Activated T-helper 1 cell treated with anti-CD3 and anti-CD28 coated beads, Interleukin-2, amount 50 U/mL, for 16 hours (primary cell): ENCODE data around the gene PSORS1C2.
A peak's percentile ranks its signal among the peaks of the same experiment; 100 is the strongest.
"Not testable (repeated sequence)": the region's sequence is repeated elsewhere in the genome, so short reads cannot be mapped to it uniquely, and the experiment has no call there.

Experiments used
- DNase-seq, 2 donors: peaks; one replicate each; pipeline ENCODE4 v3.0.0-alpha.2; 2020; ENCODE audit warnings: low read depth in 1 of 2, low spot score in 1 of 2

PSORS1C2 gene

GRCh38 chr6:31138982-31139381, at the start of gene PSORS1C2:
Gene PSORS1C2, minus strand, starts transcription at chr6:31139066. Its CDS starts 40 bp downstream, at chr6:31139026.
- no peak for DNase-seq

- no peak for DNase-seq
Observed at GRCh38 chr6:31187780-31188194, 48.9 kb upstream of the PSORS1C2 start.

- DNase-seq: no peak
Observed at GRCh38 chr6:31186052-31186734, 47.3 kb upstream of the PSORS1C2 start.

GRCh38 chr6:31185695-31186051, 46.8 kb upstream of the PSORS1C2 start:
- DNase-seq: not testable (repeated sequence)

DNA sequence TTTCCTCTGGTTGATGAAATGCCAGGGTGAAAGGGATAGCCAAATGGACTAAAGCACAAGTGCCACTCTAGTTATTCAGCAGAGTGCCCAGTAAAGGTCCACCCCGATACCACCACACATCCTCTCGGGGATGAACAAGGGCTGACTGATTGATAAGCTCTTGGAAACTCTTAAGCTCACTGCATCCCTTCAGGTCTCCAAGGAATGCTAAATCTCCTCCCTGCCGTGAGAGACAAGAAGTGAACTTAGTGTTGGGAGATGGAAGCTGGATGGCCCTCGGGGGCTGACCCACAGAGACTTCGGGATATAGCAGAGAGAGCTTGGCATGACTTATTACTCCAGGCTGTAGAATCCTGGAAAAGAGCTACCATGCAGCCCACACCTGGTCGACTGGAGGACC, 45.0 kb upstream of the PSORS1C2 start:
- DNase-seq: not testable (repeated sequence)

- DNase-seq: not testable (repeated sequence)
Observed at GRCh38 chr6:31183287-31183686, 44.4 kb upstream of the PSORS1C2 start.

- DNase-seq: peak; percentile 21 to 33
Observed at GRCh38 chr6:31180500-31180899, 41.6 kb upstream of the PSORS1C2 start.

DNA sequence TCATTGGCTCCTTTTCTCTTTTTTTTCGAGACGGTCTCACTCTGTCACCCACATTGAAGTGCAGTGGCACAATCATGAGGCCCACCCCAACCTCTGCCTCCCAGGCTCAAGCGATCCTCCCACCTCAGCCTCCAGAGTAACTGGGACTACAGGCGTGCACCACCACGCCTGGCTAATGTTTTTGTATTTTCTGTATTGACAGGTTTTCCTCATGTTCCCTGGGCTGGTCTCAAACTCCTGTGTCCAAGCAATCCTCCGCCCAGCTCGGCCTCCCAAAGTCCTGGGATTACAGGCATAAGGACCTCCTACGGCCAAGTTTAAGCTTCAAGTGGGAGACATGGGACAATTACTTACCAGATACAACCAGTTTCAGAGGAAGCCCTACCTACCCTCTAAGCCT, 41.0 kb upstream of the PSORS1C2 start:
- no peak for DNase-seq

DNA sequence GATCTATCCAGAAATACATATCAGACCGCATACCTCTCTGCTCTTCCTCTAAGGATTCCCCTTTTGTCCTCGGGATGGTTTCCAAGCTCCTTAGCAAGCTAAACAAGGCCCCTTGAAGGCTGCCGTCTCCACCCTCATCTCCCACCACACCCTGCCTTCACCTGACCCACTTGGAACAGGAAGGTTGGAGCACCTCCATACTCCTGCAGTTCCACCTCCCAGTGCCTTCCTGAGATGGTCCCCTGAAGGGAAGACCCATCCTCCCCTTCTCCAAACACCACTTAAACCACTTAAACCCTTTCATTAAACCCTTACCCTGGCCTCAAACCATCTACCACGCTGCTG, 40.1 kb upstream of the PSORS1C2 start:
- no peak for DNase-seq

DNA sequence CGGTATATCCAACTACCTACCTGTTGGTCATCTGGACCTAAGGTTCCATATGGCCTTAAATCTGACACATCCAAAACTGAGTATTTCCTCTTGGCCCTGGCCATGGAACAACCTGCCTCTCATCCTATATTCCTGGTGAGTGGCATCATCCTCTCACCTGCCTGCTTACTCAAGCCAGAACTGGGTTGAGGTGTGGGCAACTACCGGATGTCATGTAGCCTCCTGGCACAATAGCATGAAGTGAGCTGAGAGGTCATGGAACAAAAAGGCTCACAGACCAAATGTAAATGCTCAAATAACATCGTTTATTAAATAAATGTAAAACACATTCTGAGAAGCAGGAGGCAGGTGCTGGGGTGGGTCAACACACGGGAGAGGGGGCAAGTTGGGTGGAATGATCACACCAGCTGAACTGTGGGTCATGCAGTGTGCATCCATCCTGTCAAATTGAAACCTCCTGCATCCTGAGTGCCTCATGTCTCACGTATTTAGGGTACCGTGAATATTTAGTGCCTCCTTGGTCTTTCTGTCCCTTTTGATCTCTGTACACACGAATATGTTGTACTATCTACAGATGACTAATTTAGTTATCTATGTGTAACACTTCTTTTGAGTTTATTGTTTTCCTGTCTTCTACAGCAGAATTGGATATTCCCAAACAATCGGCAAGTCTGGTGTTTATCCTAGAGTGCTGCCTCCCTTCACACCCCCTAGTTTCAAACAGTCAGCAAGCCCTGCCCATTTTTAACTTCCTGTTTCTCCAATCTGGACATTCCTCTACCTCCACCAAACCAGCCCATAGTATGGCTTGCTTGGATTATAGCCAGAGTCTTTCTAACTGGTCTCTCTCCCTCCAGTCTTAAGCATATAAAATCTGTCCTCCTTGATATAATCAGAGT, 39.5 kb upstream of the PSORS1C2 start:
- DNase-seq: no peak

- no peak for DNase-seq
Observed at GRCh38 chr6:31175971-31176370, 37.1 kb upstream of the PSORS1C2 start.

- DNase-seq: no peak
Observed at GRCh38 chr6:31174378-31174777, 35.5 kb upstream of the PSORS1C2 start.

- no peak for DNase-seq
Observed at GRCh38 chr6:31173406-31173805, 34.5 kb upstream of the PSORS1C2 start.

DNA sequence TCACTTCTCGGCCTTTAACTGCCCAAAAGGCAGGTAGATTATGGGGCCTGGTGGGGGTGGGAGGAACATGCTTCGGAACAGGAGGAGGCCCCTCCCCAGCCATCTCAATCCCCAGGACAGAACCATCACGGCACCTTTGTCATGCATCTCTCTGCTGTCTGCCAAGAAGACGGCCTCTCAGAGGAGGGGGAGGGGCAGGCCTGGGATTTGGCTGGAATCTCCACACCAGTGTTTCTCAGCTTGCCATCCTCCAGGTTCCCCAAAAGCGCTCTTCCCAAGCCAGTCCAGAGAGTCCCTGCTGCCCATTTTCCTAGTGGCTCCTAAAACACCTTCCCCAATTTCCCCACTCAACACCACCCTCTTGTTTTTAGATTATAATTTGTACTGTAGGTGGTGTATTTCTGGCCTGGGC, 34.1 kb upstream of the PSORS1C2 start:
- no peak for DNase-seq

GRCh38 chr6:31171931-31172905, 33.4 kb upstream of the PSORS1C2 start:
- DNase-seq: no peak

DNA sequence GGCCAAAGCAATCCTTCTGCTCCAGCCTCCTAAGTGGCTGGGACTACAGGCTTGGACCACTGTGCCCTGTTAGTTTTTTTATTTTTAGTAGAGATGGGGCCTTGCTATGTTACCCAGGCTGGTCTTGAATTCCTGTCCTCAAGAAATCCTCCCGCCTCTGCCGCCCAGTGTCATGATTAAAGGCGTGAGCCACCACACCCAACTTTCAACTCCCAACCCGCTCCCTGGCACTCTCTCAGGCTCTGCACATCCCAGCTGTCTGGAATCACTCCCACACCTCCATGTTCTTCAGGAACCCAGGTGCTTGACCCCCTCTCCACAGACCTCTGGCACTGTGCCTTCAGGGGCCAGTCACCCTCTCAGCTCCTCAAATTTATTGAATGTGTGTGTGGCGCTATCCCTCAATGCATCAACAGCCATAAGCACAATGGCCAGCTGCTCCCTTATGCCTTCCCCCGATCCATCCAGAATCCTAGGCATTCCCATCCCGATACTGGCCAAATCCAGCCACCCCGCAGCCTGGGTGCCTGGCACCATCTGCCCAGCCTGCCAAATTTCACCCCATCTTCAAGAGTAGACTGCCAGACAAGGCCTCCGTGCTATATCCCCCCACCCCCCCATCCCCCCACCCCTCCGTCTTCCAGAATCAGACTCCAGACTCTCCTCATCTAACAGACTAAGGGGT, 32.3 kb upstream of the PSORS1C2 start:
- no peak for DNase-seq

DNA sequence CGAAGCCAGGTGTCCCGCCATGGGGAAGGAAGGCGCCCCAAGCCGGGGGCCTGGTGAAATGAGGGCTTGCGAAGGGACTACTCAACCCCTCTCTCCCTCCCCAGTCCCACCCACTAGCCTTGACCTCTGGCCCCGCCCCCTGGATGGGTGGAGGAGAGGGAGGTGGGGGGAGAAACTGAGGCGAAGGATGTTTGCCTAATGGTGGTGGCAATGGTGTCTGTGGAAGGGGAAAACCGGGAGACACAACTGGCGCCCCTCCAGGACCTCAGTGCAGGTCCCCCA, 31.7 kb upstream of the PSORS1C2 start, which contains the start of gene POU5F1:
Gene POU5F1, minus strand, starts transcription at position 83 of the 282 bp plus-strand sequence. Its CDS starts 62 bp downstream, at position 21.
- DNase-seq: no peak

DNA sequence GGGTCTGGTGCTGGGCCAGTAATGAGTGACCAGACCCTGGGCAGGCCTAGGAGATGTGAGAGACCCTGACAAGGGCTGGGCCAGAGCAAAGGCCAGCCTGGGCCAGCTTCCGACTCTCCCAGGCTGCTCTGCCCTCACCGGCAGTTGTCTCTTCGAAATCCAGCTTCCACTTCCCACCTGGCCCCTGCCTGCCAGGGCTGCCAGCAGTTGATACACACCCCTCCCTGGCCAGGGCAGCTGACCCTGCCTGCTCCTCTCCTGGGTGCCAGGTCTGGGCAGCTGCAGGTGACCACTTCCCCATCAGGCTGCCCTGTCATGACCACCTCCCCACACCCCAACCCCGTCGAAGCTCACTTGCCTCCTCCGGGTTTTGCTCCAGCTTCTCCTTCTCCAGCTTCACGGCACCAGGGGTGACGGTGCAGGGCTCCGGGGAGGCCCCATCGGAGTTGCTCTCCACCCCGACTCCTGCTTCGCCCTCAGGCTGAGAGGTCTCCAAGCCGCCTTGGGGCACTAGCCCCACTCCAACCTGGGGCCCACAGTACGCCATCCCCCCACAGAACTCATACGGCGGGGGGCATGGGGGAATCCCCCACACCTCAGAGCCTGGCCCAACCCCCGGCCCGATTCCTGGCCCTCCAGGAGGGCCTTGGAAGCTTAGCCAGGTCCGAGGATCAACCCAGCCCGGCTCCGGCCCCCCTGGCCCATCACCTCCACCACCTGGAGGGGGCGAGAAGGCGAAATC, 31.2 kb upstream of the PSORS1C2 start:
- DNase-seq: not testable (repeated sequence)

DNA sequence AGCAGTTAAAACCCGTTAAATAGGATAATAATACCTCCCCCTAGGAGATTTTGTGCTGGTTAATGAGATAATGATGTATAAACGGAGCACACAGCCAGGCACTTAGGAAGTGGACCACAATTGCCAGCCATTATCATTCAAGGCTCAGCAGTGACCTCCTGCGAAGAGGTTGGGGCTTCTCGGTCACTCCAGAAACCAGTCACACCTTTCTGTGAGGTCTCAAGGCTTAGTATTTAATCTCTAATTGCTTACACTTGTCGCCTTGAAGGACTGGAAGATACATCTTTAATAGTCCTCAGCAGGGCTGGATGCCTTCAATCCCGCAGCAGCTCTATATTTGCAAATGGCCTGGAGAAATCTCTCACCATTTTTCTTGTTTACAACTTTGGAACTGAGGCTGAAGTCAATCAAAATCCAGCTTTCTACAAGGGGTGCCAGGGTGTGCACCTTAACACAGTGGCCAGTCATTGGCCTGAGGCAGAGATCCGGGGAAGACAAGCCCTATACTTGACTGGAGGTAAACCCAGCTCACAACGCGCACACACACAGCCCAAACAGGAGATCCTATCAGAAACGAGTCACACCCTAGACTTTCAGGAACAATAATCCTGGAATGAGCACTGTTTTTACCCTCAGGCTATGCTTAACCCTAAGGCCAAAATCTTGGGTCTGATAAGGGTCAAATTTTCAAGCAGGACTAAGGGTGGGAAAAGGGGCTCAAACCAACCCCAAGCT, 30.4 kb upstream of the PSORS1C2 start:
- DNase-seq: no peak
